ENCODE measurements around the gene ELP5. TPM values are rescaled to one million over a fixed set of nuclear protein-coding genes. Genes with fewer than 3 reads are reported as not detected.

Gene ELP5
- total RNA-seq, 4 donors from 2014 or later: 13.3 to 52.7 (median 26.7) TPM

GRCh38 chr17:7205561-7205960, 46.5 kb upstream of the ELP5 start:
- H3K4me3 ChIP-seq: peak overlapping the region; percentile 49 to 59 (median 54)
- H3K9me3 ChIP-seq: no peaks in the 10 kb centered on the region
- no peaks in the 10 kb centered on the region for H3K4me1 ChIP-seq
- no peaks in the 10 kb centered on the region for H3K36me3 ChIP-seq
- H3K27me3 ChIP-seq: peaks cover 0 to 11% (median 0%) of the 10 kb centered on the region in 3 donors
- intact Hi-C loops (cut with DNase I; ENCODE audit: low total_unique reads): no loop called here
- H3K27ac ChIP-seq: peak overlapping the region; percentile 7 to 54 (median 28)
- ATAC-seq (no peak), DNase-seq (no peak)
- TF ChIP-seq CTCF (IDR thresholded peaks at IDR 0.05 in 4 of 5, conservative IDR thresholded peaks at IDR 0.05 in 1 of 5) (no peak), POLR2A (IDR thresholded peaks at IDR 0.05) (no peak)
- in situ Hi-C loops (cut with MboI; ENCODE audit: low sequenced_read_pairs in 4 of 4): no loop called here

GRCh38 chr17:7207120-7208001, 44.7 kb upstream of the ELP5 start:
- intact Hi-C loops (cut with DNase I; ENCODE audit: low total_unique reads) (no loop called here), in situ Hi-C loops (cut with MboI; ENCODE audit: low sequenced_read_pairs in 4 of 4) (no loop called here)
- no peak for DNase-seq
- H3K4me3 ChIP-seq: no peak overlapping the region
- TF ChIP-seq POLR2A (IDR thresholded peaks at IDR 0.05) (no peak), CTCF (IDR thresholded peaks at IDR 0.05 in 4 of 5, conservative IDR thresholded peaks at IDR 0.05 in 1 of 5) (no peak)
- no peaks in the 10 kb centered on the region for H3K4me1 ChIP-seq
- ATAC-seq: no peak
- no peak overlapping the region for H3K27ac ChIP-seq
- peaks cover 5 to 22% (median 7%) of the 10 kb centered on the region in 3 donors for H3K27me3 ChIP-seq
- H3K9me3 ChIP-seq: no peaks in the 10 kb centered on the region
- H3K36me3 ChIP-seq: no peaks in the 10 kb centered on the region

GRCh38 chr17:7208027-7208571, 43.9 kb upstream of the ELP5 start:
- Histone ChIP-seq H3K27me3 (peaks cover 8 to 30% (median 13%) of the 10 kb centered on the region in 3 donors), H3K4me3 (no peak overlapping the region), H3K4me1 (no peaks in the 10 kb centered on the region), H3K27ac (no peak overlapping the region), H3K9me3 (no peaks in the 10 kb centered on the region), H3K36me3 (no peaks in the 10 kb centered on the region)
- intact Hi-C loops (cut with DNase I; ENCODE audit: low total_unique reads): no loop called here
- DNase-seq: no peak
- TF ChIP-seq CTCF (IDR thresholded peaks at IDR 0.05 in 4 of 5, conservative IDR thresholded peaks at IDR 0.05 in 1 of 5) (no peak), POLR2A (IDR thresholded peaks at IDR 0.05) (no peak)
- no peak for ATAC-seq
- in situ Hi-C loops (cut with MboI; ENCODE audit: low sequenced_read_pairs in 4 of 4): no loop called here

GRCh38 chr17:7208754-7209460, 43.1 kb upstream of the ELP5 start:
- H3K4me1 ChIP-seq: peaks cover under 1 to 3% of the 10 kb centered on the region in 2 donors
- intact Hi-C loops (cut with DNase I; ENCODE audit: low total_unique reads) (no loop called here), in situ Hi-C loops (cut with MboI; ENCODE audit: low sequenced_read_pairs in 4 of 4) (no loop called here)
- ATAC-seq: no peak
- peaks cover 8 to 31% (median 13%) of the 10 kb centered on the region in 3 donors for H3K27me3 ChIP-seq
- no peaks in the 10 kb centered on the region for H3K36me3 ChIP-seq
- H3K4me3 ChIP-seq: no peak overlapping the region
- no peak for DNase-seq
- no peak for TF ChIP-seq POLR2A (IDR thresholded peaks at IDR 0.05)
- no peak for TF ChIP-seq CTCF (IDR thresholded peaks at IDR 0.05 in 4 of 5, conservative IDR thresholded peaks at IDR 0.05 in 1 of 5)
- no peaks in the 10 kb centered on the region for H3K9me3 ChIP-seq
- H3K27ac ChIP-seq: no peak overlapping the region

Measured in gastrocnemius medialis (tissue), 4 donors.